GM18858 (cell line): ENCODE results near the gene PROM2.

Source experiments
- ATAC-seq: cut with Tn5 transposase; IDR thresholded peaks from one replicate; pipeline ENCODE4 v1.9.1; 2021; ENCODE audit not compliant: unreplicated experiment

Gene PROM2

GRCh38 chr2:95336406-95336805 lies 62.2 kb downstream of the PROM2 start:
- no peak for ATAC-seq

DNA sequence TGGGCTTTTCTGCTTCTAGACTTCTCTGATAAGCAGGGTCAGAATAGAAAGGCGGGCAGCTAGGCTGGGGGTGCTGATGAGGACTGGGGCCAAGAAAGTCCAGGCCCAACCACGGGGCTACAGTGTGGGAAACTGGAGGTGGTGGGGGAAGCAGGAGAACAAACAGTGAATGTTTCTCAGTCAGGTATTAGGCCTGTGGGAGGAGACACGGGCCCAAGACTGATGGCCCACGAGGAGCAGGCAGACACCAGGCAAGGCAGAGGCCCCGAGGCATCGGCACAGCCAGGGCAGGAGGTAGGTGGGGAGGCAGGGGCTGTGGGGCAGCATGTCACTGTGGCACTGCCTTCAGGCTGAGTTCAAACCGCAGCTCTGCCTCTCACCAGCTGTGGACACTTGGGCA lies 63.6 kb downstream of the PROM2 start:
- no peak for ATAC-seq
